CD1c-positive myeloid dendritic cell (primary cell): ENCODE data around the gene PCP4L1.
"Not testable (repeated sequence)": the region's sequence is repeated elsewhere in the genome, so short reads cannot be mapped to it uniquely, and the experiment has no call there.

ENCODE experiments used
- DNase-seq: peaks from one replicate; pipeline ENCODE4 v3.0.0-alpha.2; 2016; ENCODE audit errors: extremely low spot score

The PCP4L1 gene

GRCh38 chr1:161258439-161259344, at the start of gene PCP4L1:
PCP4L1 (plus strand) TSS chr1:161258745; CDS start chr1:161258975, 230 bp downstream.
- no peak for DNase-seq

GRCh38 chr1:161209790-161210409, 48.6 kb upstream of the PCP4L1 start:
- DNase-seq, result peak; percentile 85

GRCh38 chr1:161214369-161214768, 44.2 kb upstream of the PCP4L1 start:
- peak; percentile 76 for DNase-seq

- peak; percentile 77 for DNase-seq
Measured at GRCh38 chr1:161215076-161215475, 43.5 kb upstream of the PCP4L1 start, which contains the start of gene FCER1G. FCER1G (plus strand) TSS chr1:161215295; CDS start chr1:161215322, 27 bp downstream.

- peak; percentile 92 for DNase-seq
Measured at GRCh38 chr1:161216945-161217712, 41.4 kb upstream of the PCP4L1 start.

GRCh38 chr1:161217831-161218230, 40.7 kb upstream of the PCP4L1 start:
- DNase-seq, result no peak

- DNase-seq, result no peak
Measured at GRCh38 chr1:161218301-161219077, 40.1 kb upstream of the PCP4L1 start.

GRCh38 chr1:161219078-161219892, 39.3 kb upstream of the PCP4L1 start:
- no peak for DNase-seq

GRCh38 chr1:161220002-161220401, 38.5 kb upstream of the PCP4L1 start:
- no peak for DNase-seq

GRCh38 chr1:161222175-161223019, 36.1 kb upstream of the PCP4L1 start:
- no peak for DNase-seq

- no peak for DNase-seq
Measured at GRCh38 chr1:161223805-161224694, 34.5 kb upstream of the PCP4L1 start.

GRCh38 chr1:161224695-161225087, 33.9 kb upstream of the PCP4L1 start:
- DNase-seq, result not testable (repeated sequence)

- no peak for DNase-seq
Measured at GRCh38 chr1:161225178-161225533, 33.4 kb upstream of the PCP4L1 start.

GRCh38 chr1:161225534-161226319, 32.8 kb upstream of the PCP4L1 start, which contains the start of gene TOMM40L:
TOMM40L (plus strand) TSS chr1:161226060; CDS start chr1:161226490, 430 bp downstream.
- peak; percentile 99 for DNase-seq

- DNase-seq, result no peak
Measured at GRCh38 chr1:161226320-161226711, 32.2 kb upstream of the PCP4L1 start.

GRCh38 chr1:161226759-161227158, 31.8 kb upstream of the PCP4L1 start:
- no peak for DNase-seq

- peak; percentile 87 for DNase-seq
Measured at GRCh38 chr1:161227196-161227871, 31.2 kb upstream of the PCP4L1 start.
